Smooth muscle cell (in vitro differentiated cells): ENCODE measurements around the gene STRA6. TPM values are rescaled to one million over a fixed set of nuclear protein-coding genes. Genes with fewer than 3 reads are reported as not detected.

Experiments
- DNase-seq: peaks from one replicate; lab custom pipeline; 2025; ENCODE audit not compliant: unreplicated experiment; lab: John Stamatoyannopoulos, UW
- H2AFZ ChIP-seq: fragments of 200-600 bp; sonication (generic); 2 replicates; pipeline ENCODE4 v1.6.0; 2016; ENCODE audit warnings: antibody characterized with exemption, low read depth, mild to moderate bottlenecking
- H3F3A ChIP-seq: fragments of 200-600 bp; sonication (generic); 2 replicates; pipeline ENCODE4 v1.6.0; 2017; ENCODE audit warnings: antibody characterized with exemption, low read depth
- H3K27ac ChIP-seq: fragments of 200-600 bp; sonication (generic); 2 replicates; pipeline ENCODE4 v1.5.1; 2016; ENCODE audit warnings: low read depth, mild to moderate bottlenecking
- H3K27me3 ChIP-seq: fragments of 200-600 bp; sonication (generic); 2 replicates; pipeline ENCODE4 v1.6.1; 2016; ENCODE audit warnings: low read depth, mild to moderate bottlenecking
- H3K36me3 ChIP-seq: fragments of 200-600 bp; sonication (generic); 2 replicates; pipeline ENCODE4 v1.5.1; 2016; ENCODE audit warnings: low read depth
- H3K4me1 ChIP-seq: fragments of 200-600 bp; sonication (generic); 2 replicates; pipeline ENCODE4 v1.5.1; 2016; ENCODE audit warnings: low read depth
- H3K4me2 ChIP-seq: fragments of 200-600 bp; sonication (generic); 2 replicates; pipeline ENCODE4 v1.6.0; 2016; ENCODE audit warnings: mild to moderate bottlenecking
- H3K4me3 ChIP-seq: fragments of 200-600 bp; sonication (generic); 2 replicates; pipeline ENCODE4 v1.5.1; 2016; ENCODE audit warnings: mild to moderate bottlenecking
- H3K79me2 ChIP-seq: fragments of 200-600 bp; sonication (generic); 2 replicates; pipeline ENCODE4 v1.6.0; 2016; ENCODE audit warnings: low read depth, mild to moderate bottlenecking
- H3K9ac ChIP-seq: fragments of 200-600 bp; sonication (generic); 2 replicates; pipeline ENCODE4 v1.6.0; 2016; ENCODE audit warnings: low read depth
- H3K9me3 ChIP-seq: fragments of 200-600 bp; sonication (generic); replicated peaks from 2 replicates; pipeline ENCODE4 v1.5.1; 2016; ENCODE audit warnings: low read depth
- H4K20me1 ChIP-seq: fragments of 200-600 bp; sonication (generic); 2 replicates; pipeline ENCODE4 v1.6.0; 2016; ENCODE audit warnings: low read depth
- WGBS: methylation state at CpG from one replicate; pipeline ENCODE4 v1.1.7; 2016; ENCODE audit warnings: low lambda C conversion rate; 5-methylcytosine and 5-hydroxymethylcytosine counted together
- polyA plus RNA-seq: library from polyadenylated mRNA; unstranded; fragments of >200 nt; fragmentation: Nextera tagmentation; extraction: Ambion mirVana; gene quantifications from 2 replicates; pipeline ENCODE4 v1.2.1, GENCODE V29; 2016
- total RNA-seq: library from RNA; depleted of rRNA; stranded (reverse); fragments of >200 nt; gene quantifications from 2 replicates; pipeline ENCODE4 v1.2.3, GENCODE V29; 2014
- TF ChIP-seq, protein P1 (sequence below): fragments of 200-600 bp; sonication (generic); IDR thresholded peaks from 2 replicates; pipeline ENCODE4 v1.5.1; 2017; ENCODE audit warnings: borderline replicate concordance, mild to moderate bottlenecking, antibody characterized with exemption; ENCODE audit not compliant: insufficient read depth, poor library complexity, severe bottlenecking

STRA6 gene
- total and polyA plus RNA-seq, 2 experiments from 2014 or later: 124 to 253 TPM

DNA sequence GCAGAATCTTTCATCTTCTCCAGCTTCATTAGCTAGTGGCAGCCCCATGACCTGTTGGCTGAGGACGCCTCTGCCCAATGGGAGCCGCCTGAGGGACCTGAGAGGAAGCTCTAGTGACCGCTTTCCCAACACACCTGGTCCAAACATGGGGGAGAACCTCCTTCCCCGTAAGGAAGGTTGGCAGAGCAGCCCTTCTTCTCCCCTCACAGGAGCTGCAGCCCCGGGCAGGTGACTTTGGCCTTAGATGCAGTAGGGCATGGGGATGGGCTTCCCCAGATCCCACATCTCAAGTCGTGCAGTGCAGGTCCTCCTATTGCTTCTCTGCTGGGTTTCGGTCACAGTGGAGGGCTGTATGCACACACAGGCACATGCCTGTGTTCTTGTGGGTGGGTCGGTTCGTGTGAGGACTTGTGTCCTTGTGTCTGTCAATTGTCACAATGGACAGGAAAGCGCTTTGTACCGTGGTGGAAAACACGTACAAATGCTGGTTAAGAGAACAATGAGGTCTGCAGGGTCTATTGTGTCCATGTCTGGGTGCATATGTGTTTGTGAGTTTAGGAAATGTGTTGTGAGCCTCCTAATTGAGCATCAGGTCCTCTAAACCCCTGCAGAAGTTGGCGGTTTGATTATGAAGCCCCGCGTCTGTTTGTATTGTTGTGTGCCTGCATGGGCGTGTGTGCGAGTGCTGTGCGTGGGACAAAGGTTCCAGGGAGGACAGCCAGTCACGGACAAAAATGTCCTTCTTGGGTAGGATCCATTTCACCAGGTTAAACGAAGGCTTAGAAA is 70.8 kb downstream of the STRA6 start:
- no peaks in the 10 kb centered on the region for H3K36me3 ChIP-seq
- H3K9ac ChIP-seq: no peak overlapping the region
- H3K4me1 ChIP-seq: peaks cover 61% of the 10 kb centered on the region
- TF ChIP-seq, protein P1, sequence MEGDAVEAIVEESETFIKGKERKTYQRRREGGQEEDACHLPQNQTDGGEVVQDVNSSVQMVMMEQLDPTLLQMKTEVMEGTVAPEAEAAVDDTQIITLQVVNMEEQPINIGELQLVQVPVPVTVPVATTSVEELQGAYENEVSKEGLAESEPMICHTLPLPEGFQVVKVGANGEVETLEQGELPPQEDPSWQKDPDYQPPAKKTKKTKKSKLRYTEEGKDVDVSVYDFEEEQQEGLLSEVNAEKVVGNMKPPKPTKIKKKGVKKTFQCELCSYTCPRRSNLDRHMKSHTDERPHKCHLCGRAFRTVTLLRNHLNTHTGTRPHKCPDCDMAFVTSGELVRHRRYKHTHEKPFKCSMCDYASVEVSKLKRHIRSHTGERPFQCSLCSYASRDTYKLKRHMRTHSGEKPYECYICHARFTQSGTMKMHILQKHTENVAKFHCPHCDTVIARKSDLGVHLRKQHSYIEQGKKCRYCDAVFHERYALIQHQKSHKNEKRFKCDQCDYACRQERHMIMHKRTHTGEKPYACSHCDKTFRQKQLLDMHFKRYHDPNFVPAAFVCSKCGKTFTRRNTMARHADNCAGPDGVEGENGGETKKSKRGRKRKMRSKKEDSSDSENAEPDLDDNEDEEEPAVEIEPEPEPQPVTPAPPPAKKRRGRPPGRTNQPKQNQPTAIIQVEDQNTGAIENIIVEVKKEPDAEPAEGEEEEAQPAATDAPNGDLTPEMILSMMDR: no peak
- no peaks in the 10 kb centered on the region for H3K9me3 ChIP-seq
- no peak overlapping the region for H3K4me3 ChIP-seq
- 42% methylated on average over 20 of the region's 20 CpGs for WGBS
- H3K4me2 ChIP-seq: no peak overlapping the region
- H4K20me1 ChIP-seq: no peaks in the 10 kb centered on the region
- no peak overlapping the region for H2AFZ ChIP-seq
- peaks cover 72% of the 10 kb centered on the region for H3K27me3 ChIP-seq
- no peak overlapping the region for H3K27ac ChIP-seq
- DNase-seq: no peak
- H3K79me2 ChIP-seq: no peaks in the 10 kb centered on the region
- H3F3A ChIP-seq: peaks cover 9% of the 10 kb centered on the region

DNA sequence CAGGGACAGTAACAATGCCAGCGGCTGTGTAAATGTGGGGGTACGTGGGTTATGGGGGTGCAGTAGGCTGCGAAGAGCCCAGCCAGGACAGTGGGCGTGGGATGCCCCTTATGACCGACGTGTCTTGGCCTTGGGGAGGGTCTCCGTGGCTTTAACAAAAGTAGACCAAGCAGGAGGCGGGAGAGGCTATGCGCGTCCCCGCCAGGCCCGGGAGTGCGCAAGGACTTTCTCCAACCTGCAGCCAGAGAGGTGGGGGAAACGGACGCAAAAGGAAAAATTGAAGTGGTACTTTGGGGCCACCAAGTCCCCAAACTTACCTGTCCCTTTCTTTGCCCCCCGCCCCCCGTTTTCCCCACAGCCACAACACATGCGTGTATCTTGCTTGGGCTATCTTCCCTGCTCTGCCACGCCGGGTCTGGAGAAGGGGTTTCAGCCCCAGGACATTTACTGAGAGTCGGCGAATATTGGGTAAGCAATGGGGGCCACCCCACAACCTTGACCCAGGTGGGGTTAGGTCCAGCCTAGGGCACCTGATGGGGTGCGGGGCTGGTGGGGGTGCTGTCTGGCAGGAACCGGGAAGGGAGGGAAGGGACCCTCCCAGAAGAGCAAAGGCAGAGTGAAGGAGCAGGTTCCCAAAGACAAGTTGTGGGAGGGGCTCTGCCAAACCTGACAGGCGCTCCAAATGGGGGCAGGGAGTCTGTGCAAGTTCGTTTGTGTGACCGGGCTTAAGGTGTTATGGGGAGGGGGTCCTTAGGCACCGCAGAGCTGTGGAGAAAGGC is 71.5 kb downstream of the STRA6 start:
- TF ChIP-seq, protein P1: no peak
- H3K79me2 ChIP-seq: no peaks in the 10 kb centered on the region
- WGBS: 18% methylated on average over 26 of the region's 28 CpGs
- H3K27ac ChIP-seq: no peak overlapping the region
- H2AFZ ChIP-seq: no peak overlapping the region
- H3K4me2 ChIP-seq: peak overlapping the region; percentile 95
- H3F3A ChIP-seq: peaks cover 6% of the 10 kb centered on the region
- H3K4me1 ChIP-seq: peaks cover 57% of the 10 kb centered on the region
- no peak for DNase-seq
- H3K9ac ChIP-seq: no peak overlapping the region
- H4K20me1 ChIP-seq: no peaks in the 10 kb centered on the region
- H3K4me3 ChIP-seq: peak overlapping the region; percentile 61
- H3K27me3 ChIP-seq: peaks cover 72% of the 10 kb centered on the region
- no peaks in the 10 kb centered on the region for H3K36me3 ChIP-seq
- H3K9me3 ChIP-seq: no peaks in the 10 kb centered on the region

DNA sequence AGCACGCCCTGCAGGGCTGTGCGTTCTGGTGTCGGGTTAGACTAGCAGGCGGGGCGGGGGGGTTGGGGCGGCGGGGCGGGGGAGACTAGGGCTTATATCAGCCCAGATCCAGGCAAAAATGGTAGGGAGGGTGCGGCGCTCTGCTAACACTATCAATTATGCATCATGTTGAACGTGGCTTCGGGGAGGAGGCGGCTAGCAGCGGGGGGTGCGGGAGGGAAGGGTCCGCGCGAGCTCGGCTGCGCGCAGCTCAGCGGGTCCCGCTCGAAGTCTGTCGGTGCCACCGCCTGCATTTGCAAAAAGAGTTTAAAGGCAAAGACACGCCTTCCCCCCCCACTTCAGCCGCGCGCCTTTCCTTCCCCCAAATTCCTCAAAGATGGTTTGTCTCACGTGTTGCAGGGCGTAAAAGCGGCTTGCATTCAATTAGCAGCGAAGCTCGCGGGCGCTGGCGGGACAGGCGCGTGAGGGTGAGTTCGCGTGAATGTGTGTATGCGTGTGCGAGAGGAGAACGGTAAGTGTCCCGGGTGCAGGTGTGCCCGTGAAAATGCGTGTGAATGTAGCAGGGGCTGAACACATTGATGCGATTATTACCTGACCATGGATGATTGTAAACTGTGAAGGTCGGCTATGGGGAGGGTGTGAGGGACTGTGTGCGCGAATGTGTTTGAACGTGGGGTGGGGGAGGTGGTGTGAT is 72.3 kb downstream of the STRA6 start, which contains the start of gene ISLR2:
TSS of gene ISLR2 (plus strand) at position 432 of the 694 bp plus-strand sequence. CDS start 2,169 bp downstream, outside the sequence.
- H3K79me2 ChIP-seq: no peaks in the 10 kb centered on the region
- H3K27ac ChIP-seq: no peak within 1 kb of the TSS
- H3K36me3 ChIP-seq: no peaks in the 10 kb centered on the region
- H3K4me1 ChIP-seq: peaks cover 49% of the 10 kb centered on the region
- H3K9me3 ChIP-seq: no peaks in the 10 kb centered on the region
- H3K9ac ChIP-seq: no peak within 1 kb of the TSS
- no peaks in the 10 kb centered on the region for H3F3A ChIP-seq
- 5% methylated on average over 51 of the region's 53 CpGs for WGBS
- TF ChIP-seq, protein P1: no peak
- DNase-seq: no peak
- H4K20me1 ChIP-seq: no peaks in the 10 kb centered on the region
- peak within 1 kb of the TSS; percentile 47 for H2AFZ ChIP-seq
- H3K27me3 ChIP-seq: peaks cover 72% of the 10 kb centered on the region
- peak within 1 kb of the TSS; percentile 61 for H3K4me3 ChIP-seq
- peak within 1 kb of the TSS; percentile 95 for H3K4me2 ChIP-seq
